ENCODE results near the gene IGDCC3. TPM values are rescaled to one million over a fixed set of nuclear protein-coding genes. Genes with fewer than 3 reads are reported as not detected.
"Not testable (repeated sequence)": the region's sequence is repeated elsewhere in the genome, so short reads cannot be mapped to it uniquely, and the experiment has no call there.

The IGDCC3 gene
- polyA plus RNA-seq, 1 donor (not counting 4 experiments of a cell fraction or from before 2014, with no cell fraction given): not detected

- Histone ChIP-seq H3K36me3 (ENCODE audit: control insufficient read depth in 2 of 2, extremely low read depth in 1 of 2, insufficient read depth in 2 of 2, low read length in 2 of 2) (no peaks in the 10 kb centered on the region), H3K9me3 (ENCODE audit: control insufficient read depth, low read depth, low read length) (no peaks in the 10 kb centered on the region), H3K9ac (ENCODE audit: control insufficient read depth, extremely low read depth, insufficient read depth, low read length) (no peak overlapping the region), H3K9me1 (ENCODE audit: control insufficient read depth, extremely low read depth, insufficient read depth, low read length) (no peaks in the 10 kb centered on the region), H3K79me2 (ENCODE audit: control insufficient read depth, insufficient read depth, low read length) (no peaks in the 10 kb centered on the region), H4K20me1 (ENCODE audit: control insufficient read depth, extremely low read depth, insufficient read depth, low read length) (no peaks in the 10 kb centered on the region), H2AFZ (ENCODE audit: control insufficient read depth, low read length) (no peak overlapping the region), H3K4me1 (ENCODE audit: control insufficient read depth, extremely low read depth, insufficient read depth, low read length) (no peaks in the 10 kb centered on the region), H3K27me3 (ENCODE audit: control insufficient read depth, extremely low read depth, insufficient read depth, low read length) (peaks cover 14% of the 10 kb centered on the region), H3K4me2 (ENCODE audit: control insufficient read depth, extremely low read depth, insufficient read depth, low read depth, low read length) (no peak overlapping the region), H3K4me3 (ENCODE audit: control insufficient read depth in 2 of 3, extremely low read depth in 1 of 3, insufficient read depth in 2 of 3, low read depth in 1 of 3, low read length in 3 of 3) (no peak overlapping the region), H3K27ac (ENCODE audit: control insufficient read depth, insufficient read depth, low read length) (no peak overlapping the region)
- FAIRE-seq (no peak), DNase-seq (ENCODE audit: low read depth, low spot score) (no peak)
- dilution Hi-C loops (cut with MboI; ENCODE audit: extremely low pct_ligation_motif_present, low sequenced_read_pairs): no loop called here
- TF ChIP-seq CTCF (optimal IDR thresholded peaks at IDR 0.05 in 1 of 3, IDR thresholded peaks at IDR 0.05 in 1 of 3, conservative IDR thresholded peaks at IDR 0.05 in 1 of 3; ENCODE audit: extremely low read depth in 1 of 3, insufficient read depth in 2 of 3, low read length in 3 of 3): no peak
- no peak for TF ChIP-seq EZH2 (IDR thresholded peaks at IDR 0.05; ENCODE audit: low read length)
Measured at GRCh38 chr15:65349338-65349737, 28.5 kb downstream of the IGDCC3 start.

GRCh38 chr15:65347756-65348155 lies 30.0 kb downstream of the IGDCC3 start:
- H3K9ac ChIP-seq (ENCODE audit: control insufficient read depth, extremely low read depth, insufficient read depth, low read length); H3K4me2 ChIP-seq (ENCODE audit: control insufficient read depth, extremely low read depth, insufficient read depth, low read depth, low read length); H3K4me3 ChIP-seq (ENCODE audit: control insufficient read depth in 2 of 3, extremely low read depth in 1 of 3, insufficient read depth in 2 of 3, low read depth in 1 of 3, low read length in 3 of 3); H3K79me2 ChIP-seq (ENCODE audit: control insufficient read depth, insufficient read depth, low read length); FAIRE-seq; H3K9me1 ChIP-seq (ENCODE audit: control insufficient read depth, extremely low read depth, insufficient read depth, low read length); H3K36me3 ChIP-seq (ENCODE audit: control insufficient read depth in 2 of 2, extremely low read depth in 1 of 2, insufficient read depth in 2 of 2, low read length in 2 of 2); H3K9me3 ChIP-seq (ENCODE audit: control insufficient read depth, low read depth, low read length); dilution Hi-C loops (cut with MboI; ENCODE audit: extremely low pct_ligation_motif_present, low sequenced_read_pairs); H3K4me1 ChIP-seq (ENCODE audit: control insufficient read depth, extremely low read depth, insufficient read depth, low read length); H2AFZ ChIP-seq (ENCODE audit: control insufficient read depth, low read length); DNase-seq (ENCODE audit: low read depth, low spot score); H3K27ac ChIP-seq (ENCODE audit: control insufficient read depth, insufficient read depth, low read length); H4K20me1 ChIP-seq (ENCODE audit: control insufficient read depth, extremely low read depth, insufficient read depth, low read length); H3K27me3 ChIP-seq (ENCODE audit: control insufficient read depth, extremely low read depth, insufficient read depth, low read length): not testable (repeated sequence)

- H3K27me3 ChIP-seq (ENCODE audit: control insufficient read depth, extremely low read depth, insufficient read depth, low read length): peaks cover 6% of the 10 kb centered on the region
- no peak overlapping the region for H2AFZ ChIP-seq (ENCODE audit: control insufficient read depth, low read length)
- no peaks in the 10 kb centered on the region for H3K4me1 ChIP-seq (ENCODE audit: control insufficient read depth, extremely low read depth, insufficient read depth, low read length)
- no peaks in the 10 kb centered on the region for H3K9me1 ChIP-seq (ENCODE audit: control insufficient read depth, extremely low read depth, insufficient read depth, low read length)
- dilution Hi-C loops (cut with MboI; ENCODE audit: extremely low pct_ligation_motif_present, low sequenced_read_pairs): no loop called here
- H3K9me3 ChIP-seq (ENCODE audit: control insufficient read depth, low read depth, low read length): no peaks in the 10 kb centered on the region
- no peak overlapping the region for H3K9ac ChIP-seq (ENCODE audit: control insufficient read depth, extremely low read depth, insufficient read depth, low read length)
- H3K27ac ChIP-seq (ENCODE audit: control insufficient read depth, insufficient read depth, low read length): no peak overlapping the region
- no peak overlapping the region for H3K4me2 ChIP-seq (ENCODE audit: control insufficient read depth, extremely low read depth, insufficient read depth, low read depth, low read length)
- H3K4me3 ChIP-seq (ENCODE audit: control insufficient read depth in 2 of 3, extremely low read depth in 1 of 3, insufficient read depth in 2 of 3, low read depth in 1 of 3, low read length in 3 of 3): no peak overlapping the region
- H4K20me1 ChIP-seq (ENCODE audit: control insufficient read depth, extremely low read depth, insufficient read depth, low read length): no peaks in the 10 kb centered on the region
- H3K36me3 ChIP-seq (ENCODE audit: control insufficient read depth in 2 of 2, extremely low read depth in 1 of 2, insufficient read depth in 2 of 2, low read length in 2 of 2): no peaks in the 10 kb centered on the region
- FAIRE-seq (no peak), DNase-seq (ENCODE audit: low read depth, low spot score) (no peak)
- no peaks in the 10 kb centered on the region for H3K79me2 ChIP-seq (ENCODE audit: control insufficient read depth, insufficient read depth, low read length)
- no peak for TF ChIP-seq EZH2 (IDR thresholded peaks at IDR 0.05; ENCODE audit: low read length)
- TF ChIP-seq CTCF (optimal IDR thresholded peaks at IDR 0.05 in 1 of 3, IDR thresholded peaks at IDR 0.05 in 1 of 3, conservative IDR thresholded peaks at IDR 0.05 in 1 of 3; ENCODE audit: extremely low read depth in 1 of 3, insufficient read depth in 2 of 3, low read length in 3 of 3): no peak
Measured at GRCh38 chr15:65346856-65347598, 30.8 kb downstream of the IGDCC3 start.

Measured in keratinocyte (primary cell).